SW480 (cell line): ENCODE results near the gene CHRNA10.

Experiments used
- DNase-seq: peaks from one replicate; pipeline ENCODE4 v3.0.0-alpha.2; 2016; ENCODE audit warnings: low spot score

CHRNA10 gene

DNA sequence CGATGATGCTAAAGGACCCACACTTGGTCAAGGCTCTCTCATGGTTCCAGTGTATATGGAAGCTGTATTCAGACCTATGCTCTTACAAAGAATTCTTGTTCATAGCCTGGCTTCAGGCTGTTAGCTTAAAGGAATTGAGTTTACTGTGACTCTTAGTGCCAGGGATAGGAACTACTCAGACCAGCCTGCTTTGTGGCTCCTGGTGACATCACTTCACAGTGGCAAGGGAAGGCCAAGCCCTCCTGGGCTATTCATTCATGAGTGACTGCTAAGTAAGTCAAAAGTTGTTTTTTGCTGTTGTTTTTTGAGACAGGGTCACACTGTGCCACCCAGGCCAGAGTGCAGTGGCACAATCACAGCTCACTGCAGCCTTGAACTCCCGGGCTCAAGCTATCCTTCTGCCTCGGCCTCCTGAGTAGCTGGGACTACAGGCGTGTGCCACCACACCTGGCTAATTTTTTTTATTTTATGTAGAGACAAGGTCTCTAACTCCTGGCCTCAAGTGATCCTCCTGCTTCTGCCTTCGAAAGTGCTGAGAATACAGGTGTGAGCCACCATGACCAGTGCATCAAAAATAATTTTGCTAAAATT lies 39.0 kb downstream of the CHRNA10 start:
- no peak for DNase-seq

DNA sequence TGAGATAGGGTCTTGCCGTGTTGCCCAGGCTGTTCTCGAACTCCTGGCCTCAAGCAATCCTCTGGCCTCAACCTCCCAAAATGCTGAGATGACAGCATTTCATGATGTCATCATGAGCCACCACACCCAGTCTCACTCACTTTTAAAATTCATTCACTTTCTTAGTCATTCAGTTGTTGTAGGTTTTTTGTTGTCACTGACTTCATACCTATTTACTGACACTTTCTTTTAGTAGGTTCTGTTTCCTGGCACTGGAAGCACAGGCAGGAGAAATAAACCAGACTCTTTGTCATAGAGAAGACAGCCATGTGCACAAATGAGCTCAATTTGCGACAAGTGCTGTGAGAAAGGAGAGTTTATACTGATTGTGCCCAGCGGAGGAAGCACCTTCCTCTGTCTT lies 39.9 kb downstream of the CHRNA10 start:
- DNase-seq = no peak

GRCh38 chr11:3627291-3627690 lies 43.9 kb downstream of the CHRNA10 start:
- no peak for DNase-seq

- no peak for DNase-seq
These were observed 44.8 kb downstream of the CHRNA10 start for GRCh38 chr11:3626250-3626960.

GRCh38 chr11:3623767-3624458 lies 47.3 kb downstream of the CHRNA10 start:
- no peak for DNase-seq

- no peak for DNase-seq
These were observed 48.1 kb downstream of the CHRNA10 start for GRCh38 chr11:3623121-3623520.

DNA sequence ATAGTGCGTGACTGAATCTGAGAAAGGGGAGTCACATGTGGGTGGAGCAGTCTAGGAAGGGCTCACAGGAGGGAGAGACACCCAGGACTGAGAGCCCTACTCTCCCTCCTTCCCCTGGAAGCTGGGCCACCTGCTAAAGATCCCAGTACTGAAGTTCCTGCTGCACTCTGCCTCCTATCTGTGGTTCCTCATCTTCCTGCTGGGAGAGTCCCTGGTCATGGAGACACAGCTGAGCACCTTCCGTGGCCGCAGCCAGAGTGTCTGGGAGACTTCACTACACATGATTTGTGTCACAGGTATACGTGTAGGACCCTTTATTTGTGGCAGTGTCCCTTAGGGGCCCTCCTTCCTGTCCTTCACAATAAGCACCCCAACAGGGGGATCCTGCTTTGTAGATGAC lies 48.7 kb downstream of the CHRNA10 start:
- DNase-seq = no peak

DNA sequence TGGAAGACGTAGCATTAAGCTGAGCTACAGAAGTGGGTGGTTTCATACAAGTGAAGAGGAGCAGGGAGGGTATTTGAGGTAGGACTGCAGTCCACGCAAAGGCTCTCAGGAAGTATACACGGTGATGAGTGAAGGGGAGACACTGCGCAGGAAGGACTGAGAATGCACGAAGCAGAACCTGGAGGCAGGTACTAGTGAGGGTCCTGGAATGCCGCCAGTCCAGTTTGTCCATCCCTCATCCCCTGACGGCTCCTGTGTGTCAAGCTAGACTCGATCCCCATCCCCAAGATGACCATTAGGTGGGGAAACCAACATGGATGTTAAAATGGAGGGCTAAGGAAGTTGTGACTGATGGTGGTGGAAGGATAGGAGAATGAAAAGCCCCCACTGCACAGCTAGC lies 53.2 kb downstream of the CHRNA10 start:
- no peak for DNase-seq

GRCh38 chr11:3616721-3617460 lies 54.3 kb downstream of the CHRNA10 start:
- no peak for DNase-seq

DNA sequence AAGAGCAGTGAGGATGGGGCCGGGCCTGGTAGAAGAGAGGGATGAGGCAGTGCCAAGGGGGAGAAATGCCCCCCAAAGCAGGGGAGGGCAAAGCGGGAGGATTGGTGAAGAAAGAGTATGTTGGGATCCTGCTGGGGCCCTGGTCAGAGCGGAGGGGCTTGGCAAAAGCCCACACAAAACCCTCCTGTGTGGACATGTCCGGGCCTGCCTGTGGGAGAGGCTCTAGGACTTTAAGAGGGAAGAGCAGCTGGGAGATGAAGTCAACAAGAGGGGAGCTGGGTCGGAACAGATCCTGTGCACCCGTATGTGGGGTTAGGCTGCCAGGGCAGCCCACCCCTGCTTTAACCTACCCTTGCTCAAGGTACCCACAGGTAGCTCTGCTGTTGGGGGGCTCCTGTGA lies 55.2 kb downstream of the CHRNA10 start:
- no peak for DNase-seq
